RWPE1 (cell line): ENCODE results near the gene GMPR2.

Source experiments
- CTCF ChIA-PET: fragments of 350-600 bp; sonication (Branson Sonifier 250); formaldehyde crosslinking; extraction: SDS; loops from one replicate; lab custom pipeline; 2021; lab: Yijun Ruan, JAX
- POLR2A ChIA-PET: fragments of 400-600 bp; formaldehyde crosslinking; extraction: SDS; loops from one replicate; lab custom pipeline; 2020; ENCODE audit warnings: antibody characterized with exemption; ENCODE audit not compliant: low non-redundant PET; lab: Yijun Ruan, JAX
- DNase-seq: peaks from one replicate; pipeline ENCODE4 v3.0.0; 2012; ENCODE audit warnings: low spot score
- H3K27ac ChIP-seq: fragments of 450-650 bp; 2 replicates; pipeline ENCODE4 v1.5.1; 2017
- CTCF ChIP-seq: fragments of 450-650 bp; conservative IDR thresholded peaks from 2 replicates; pipeline ENCODE4 v1.5.1; 2017; ENCODE audit warnings: low read depth, mild to moderate bottlenecking

GMPR2 gene

GRCh38 chr14:24192933-24193332, 39.8 kb upstream of the GMPR2 start:
- POLR2A ChIA-PET = no interaction called here
- CTCF ChIA-PET = no interaction called here

GRCh38 chr14:24194186-24194872, 38.4 kb upstream of the GMPR2 start:
- CTCF ChIA-PET = interaction anchor here (0.6 kb wide), 1 partner anchor 49 kb away, joined by 3 read pairs; no protein-coding TSS in a partner anchor
- TF ChIP-seq CTCF = no peak
- peak overlapping the region; percentile 92 for H3K27ac ChIP-seq
- POLR2A ChIA-PET = interaction anchor here (0.6 kb wide), 1 partner anchor 29 kb away, joined by 4 read pairs; no protein-coding TSS in a partner anchor
- no peak for DNase-seq

More at GRCh38 chr14:24192933-24193332, 39.8 kb upstream of the GMPR2 start:
- no peak for DNase-seq
- H3K27ac ChIP-seq = no peak overlapping the region
- TF ChIP-seq CTCF = no peak

GRCh38 chr14:24194873-24195185, 37.9 kb upstream of the GMPR2 start:
- H3K27ac ChIP-seq = peak overlapping the region; percentile 92
- no peak for DNase-seq
- ChIA-PET POLR2A (interaction anchor here (0.6 kb wide), 1 partner anchor 29 kb away, joined by 4 read pairs; no protein-coding TSS in a partner anchor), CTCF (interaction anchor here (0.6 kb wide), 1 partner anchor 48 kb away, joined by 3 read pairs; no protein-coding TSS in a partner anchor)
- TF ChIP-seq CTCF = no peak

- ChIA-PET CTCF (interaction anchor here (0.6 to 1.0 kb wide), 4 partner anchors 17 to 135 kb away, joined by 3 to 4 read pairs (median 3); no protein-coding TSS in a partner anchor), POLR2A (interaction anchor here (0.6 to 0.9 kb wide), 2 partner anchors 28 to 81 kb away, joined by 3 to 4 read pairs; no protein-coding TSS in a partner anchor)
- H3K27ac ChIP-seq = peak within 1 kb of the TSS; percentile 92
- TF ChIP-seq CTCF = no peak
- DNase-seq = peak; percentile 76
Measured at GRCh38 chr14:24195186-24196070, 37.3 kb upstream of the GMPR2 start, which contains the start of gene TM9SF1. TSS of gene TM9SF1 (minus strand) at chr14:24195441. CDS start at chr14:24195019, 422 bp downstream.

- no peak for DNase-seq
- POLR2A ChIA-PET = interaction anchor here (0.9 kb wide), 1 partner anchor 82 kb away, joined by 3 read pairs; no protein-coding TSS in a partner anchor
- no peak for TF ChIP-seq CTCF
- CTCF ChIA-PET = interaction anchor here (0.6 to 1.0 kb wide), 4 partner anchors 16 to 134 kb away, joined by 3 to 4 read pairs (median 3); no protein-coding TSS in a partner anchor
- peak overlapping the region; percentile 92 for H3K27ac ChIP-seq
Measured at GRCh38 chr14:24196071-24197055, 36.4 kb upstream of the GMPR2 start.
